ENCODE results near the gene FASTK.
"Not testable (repeated sequence)": the region's sequence is repeated elsewhere in the genome, so short reads cannot be mapped to it uniquely, and the experiment has no call there.

Gene FASTK

GRCh38 chr7:151028948-151029501 is 51.6 kb downstream of the FASTK start:
- Histone ChIP-seq H2AFZ (ENCODE audit: low read length, unreplicated experiment) (peak overlapping the region; percentile 51), H3K4me1 (ENCODE audit: control insufficient read depth, insufficient read depth, low read length, unreplicated experiment) (peaks cover 8% of the 10 kb centered on the region), H3K4me3 (ENCODE audit: low read depth, low read length) (peak overlapping the region; percentile 81), H3K79me2 (ENCODE audit: control insufficient read depth, insufficient read depth, low read length, unreplicated experiment) (peaks cover 9% of the 10 kb centered on the region), H3K27ac (ENCODE audit: low read depth, low read length) (peak overlapping the region; percentile 58), H3K36me3 (ENCODE audit: insufficient read depth, low read length) (no peaks in the 10 kb centered on the region), H3K27me3 (ENCODE audit: insufficient read depth, low read length) (no peaks in the 10 kb centered on the region)

- Histone ChIP-seq H3K27ac (ENCODE audit: low read depth, low read length) (peak within 1 kb of the TSS; percentile 58), H3K36me3 (ENCODE audit: insufficient read depth, low read length) (no peaks in the 10 kb centered on the region), H3K79me2 (ENCODE audit: control insufficient read depth, insufficient read depth, low read length, unreplicated experiment) (peaks cover 9% of the 10 kb centered on the region), H3K27me3 (ENCODE audit: insufficient read depth, low read length) (no peaks in the 10 kb centered on the region), H3K4me3 (ENCODE audit: low read depth, low read length) (peak within 1 kb of the TSS; percentile 81), H2AFZ (ENCODE audit: low read length, unreplicated experiment) (peak within 1 kb of the TSS; percentile 75), H3K4me1 (ENCODE audit: control insufficient read depth, insufficient read depth, low read length, unreplicated experiment) (peaks cover 8% of the 10 kb centered on the region)
Observed at GRCh38 chr7:151028131-151028947, 52.3 kb downstream of the FASTK start, which contains the start of gene ABCB8. Gene ABCB8 (plus strand): TSS chr7:151028450. CDS start chr7:151028516, 66 bp downstream.

- H3K36me3 ChIP-seq (ENCODE audit: insufficient read depth, low read length); H3K4me1 ChIP-seq (ENCODE audit: control insufficient read depth, insufficient read depth, low read length, unreplicated experiment); H3K79me2 ChIP-seq (ENCODE audit: control insufficient read depth, insufficient read depth, low read length, unreplicated experiment); H3K27me3 ChIP-seq (ENCODE audit: insufficient read depth, low read length): not testable (repeated sequence)
- Histone ChIP-seq H3K27ac (ENCODE audit: low read depth, low read length) (peak overlapping the region; percentile 49), H2AFZ (ENCODE audit: low read length, unreplicated experiment) (peak overlapping the region; percentile 75), H3K4me3 (ENCODE audit: low read depth, low read length) (peak overlapping the region; percentile 81)
Observed at GRCh38 chr7:151027728-151028130, 52.9 kb downstream of the FASTK start.

GRCh38 chr7:151026771-151027727 is 53.6 kb downstream of the FASTK start:
- not testable (repeated sequence) for H3K79me2 ChIP-seq (ENCODE audit: control insufficient read depth, insufficient read depth, low read length, unreplicated experiment); H3K4me3 ChIP-seq (ENCODE audit: low read depth, low read length); H3K36me3 ChIP-seq (ENCODE audit: insufficient read depth, low read length); H3K27me3 ChIP-seq (ENCODE audit: insufficient read depth, low read length); H3K4me1 ChIP-seq (ENCODE audit: control insufficient read depth, insufficient read depth, low read length, unreplicated experiment); H3K27ac ChIP-seq (ENCODE audit: low read depth, low read length)
- peak overlapping the region; percentile 75 for H2AFZ ChIP-seq (ENCODE audit: low read length, unreplicated experiment)
